ENCODE results near the gene PAX8.
"Not testable (repeated sequence)": the region's sequence is repeated elsewhere in the genome, so short reads cannot be mapped to it uniquely, and the experiment has no call there.

The PAX8 gene

GRCh38 chr2:113278742-113279139 is at the start of gene PAX8:
Gene PAX8 (minus strand): TSS chr2:113278921. CDS start chr2:113278394, 527 bp downstream.
- DNase-seq (ENCODE audit: low read depth in 3 of 3) = no peak

DNA sequence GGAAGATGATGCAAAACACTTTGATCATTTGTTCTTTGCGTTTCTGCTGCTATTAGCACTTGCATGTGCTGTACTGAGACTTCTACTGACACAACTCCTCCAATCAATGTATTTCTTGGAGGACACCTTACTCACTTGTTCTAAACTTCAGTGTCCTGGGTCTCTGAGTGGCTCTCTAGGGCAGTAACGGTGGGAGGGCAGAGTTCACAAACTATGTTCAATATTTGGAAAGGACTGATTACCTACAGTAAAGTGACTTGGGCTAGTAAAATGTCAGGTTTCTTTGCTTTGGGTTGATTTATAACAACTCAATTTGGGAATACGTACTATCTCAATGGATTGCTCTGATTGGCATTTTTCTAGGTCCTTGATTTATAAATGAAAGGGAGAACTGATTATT is 49.3 kb upstream of the PAX8 start:
- DNase-seq (ENCODE audit: low read depth in 3 of 3) = no peak

DNA sequence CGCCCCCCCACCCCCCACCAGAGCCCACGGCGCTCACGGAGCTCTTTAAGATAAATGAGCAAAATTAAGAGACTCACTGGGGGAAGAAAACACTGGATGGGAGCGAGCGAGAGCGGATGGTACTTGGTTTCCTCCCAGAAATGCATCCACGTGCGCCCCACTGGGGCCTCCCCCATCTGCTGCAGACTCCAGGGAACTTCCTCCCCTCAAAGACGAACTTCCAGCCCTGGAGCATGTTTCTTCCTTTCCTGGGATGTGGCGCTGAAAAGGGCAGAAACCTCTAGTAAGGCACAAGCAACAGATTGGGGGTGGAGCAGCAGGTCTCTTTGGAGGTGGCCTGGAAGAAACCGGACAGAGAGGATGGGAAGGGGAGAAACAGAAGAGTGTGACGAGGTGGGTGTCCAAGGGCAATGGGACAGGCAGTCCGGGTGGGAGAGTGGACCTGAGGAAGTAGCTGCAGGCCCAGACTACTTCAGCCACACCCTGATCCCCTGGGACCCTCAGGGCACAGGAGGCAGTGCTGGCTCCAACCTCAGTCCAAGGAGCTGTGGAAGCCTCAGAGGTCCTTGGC is 46.5 kb upstream of the PAX8 start:
- not testable (repeated sequence) for DNase-seq (ENCODE audit: low read depth in 3 of 3)

GRCh38 chr2:113324684-113325160 is 46.0 kb upstream of the PAX8 start:
- DNase-seq (ENCODE audit: low read depth in 3 of 3) = peak; percentile 9 to 29 (median 26)

- not testable (repeated sequence) for DNase-seq (ENCODE audit: low read depth in 3 of 3)
Observed at GRCh38 chr2:113323129-113323528, 44.4 kb upstream of the PAX8 start.

DNA sequence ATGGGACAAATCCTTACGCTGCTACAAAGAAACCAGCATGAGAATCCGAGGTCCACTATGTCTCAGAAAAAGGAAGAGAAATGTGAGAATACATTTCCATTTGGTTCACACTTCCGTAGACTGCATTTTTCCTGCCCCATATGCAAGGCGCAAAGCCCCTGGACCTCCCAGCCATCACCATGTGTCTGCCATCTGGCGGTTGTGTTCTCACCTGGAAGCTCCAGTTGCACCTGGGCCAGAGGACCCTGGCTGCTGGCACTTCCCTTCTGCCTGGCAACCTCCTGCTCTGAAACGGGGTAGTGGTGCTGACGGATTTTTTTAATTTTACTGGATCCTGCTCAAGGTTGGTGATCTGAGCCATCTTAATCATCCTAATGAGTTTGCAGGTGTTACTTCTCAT is 41.4 kb upstream of the PAX8 start:
- not testable (repeated sequence) for DNase-seq (ENCODE audit: low read depth in 3 of 3)

- not testable (repeated sequence) for DNase-seq (ENCODE audit: low read depth in 3 of 3)
Observed at GRCh38 chr2:113318941-113319340, 40.2 kb upstream of the PAX8 start.

- DNase-seq (ENCODE audit: low read depth in 3 of 3) = no peak
Observed at GRCh38 chr2:113316085-113316484, 37.4 kb upstream of the PAX8 start.

- DNase-seq (ENCODE audit: low read depth in 3 of 3) = not testable (repeated sequence)
Observed at GRCh38 chr2:113314663-113315062, 35.9 kb upstream of the PAX8 start.

- not testable (repeated sequence) for DNase-seq (ENCODE audit: low read depth in 3 of 3)
Observed at GRCh38 chr2:113314176-113314575, 35.5 kb upstream of the PAX8 start.

DNA sequence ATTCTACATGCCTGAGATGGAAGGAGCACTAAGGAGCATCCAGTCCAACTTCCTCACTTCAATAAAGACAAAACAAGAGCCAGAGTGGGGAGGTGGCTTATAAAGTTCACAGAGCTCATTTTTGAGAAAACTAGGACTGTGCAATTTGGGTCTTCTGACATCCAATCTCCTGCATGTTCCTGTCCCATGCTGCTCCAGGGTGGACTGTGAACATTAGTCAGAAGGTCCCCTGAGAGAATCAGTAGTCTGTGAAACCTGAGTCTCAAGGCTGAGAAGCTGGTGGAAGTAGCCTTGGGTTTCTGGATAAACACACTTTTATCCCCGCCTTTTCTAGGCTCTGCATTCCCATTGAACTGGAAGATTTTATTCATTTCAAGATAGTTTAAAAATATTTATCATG is 33.1 kb upstream of the PAX8 start:
- not testable (repeated sequence) for DNase-seq (ENCODE audit: low read depth in 3 of 3)

DNA sequence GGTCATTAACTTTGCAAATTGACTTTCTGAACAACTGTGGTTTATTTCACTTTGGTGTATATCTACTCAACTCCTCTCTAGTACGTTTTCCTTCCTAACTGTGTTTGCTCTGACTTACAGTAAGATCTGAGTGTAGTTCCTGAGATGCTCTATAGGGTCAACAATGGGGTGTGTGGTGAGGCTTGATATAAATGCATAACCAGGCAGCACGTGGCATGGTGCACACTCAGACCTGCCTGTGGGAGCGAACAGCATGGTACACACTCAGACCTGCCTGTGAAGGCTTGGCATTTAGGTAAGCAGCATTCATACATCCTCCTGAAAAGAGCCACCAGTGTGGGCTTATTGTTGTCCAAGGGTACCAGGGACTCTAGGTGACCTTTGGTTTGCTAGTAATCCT is 32.5 kb upstream of the PAX8 start:
- not testable (repeated sequence) for DNase-seq (ENCODE audit: low read depth in 3 of 3)

- no peak for DNase-seq (ENCODE audit: low read depth in 3 of 3)
Observed at GRCh38 chr2:113309655-113310387, 31.1 kb upstream of the PAX8 start.

GRCh38 chr2:113308784-113309183 is 30.1 kb upstream of the PAX8 start:
- DNase-seq (ENCODE audit: low read depth in 3 of 3) = not testable (repeated sequence)

DNA sequence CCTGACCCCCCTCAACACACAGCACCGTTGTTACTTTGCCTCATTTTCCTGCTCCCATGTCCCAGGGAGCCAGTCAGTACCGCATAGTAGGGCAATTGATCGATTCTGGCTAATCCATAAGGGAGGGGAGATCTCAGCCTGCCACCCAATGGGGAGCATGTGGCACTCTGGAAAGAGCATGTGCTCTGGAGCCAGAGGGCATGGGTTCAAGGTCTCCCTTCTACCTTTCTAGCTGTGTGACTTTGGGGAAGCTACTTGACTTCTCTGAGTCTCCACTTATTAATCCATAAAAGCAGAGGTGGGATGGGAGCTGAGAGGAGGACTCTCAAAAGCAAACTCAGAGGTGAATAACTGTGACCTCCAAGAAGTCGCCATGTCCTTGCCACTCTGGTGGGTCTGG is 27.5 kb upstream of the PAX8 start:
- not testable (repeated sequence) for DNase-seq (ENCODE audit: low read depth in 3 of 3)

- not testable (repeated sequence) for DNase-seq (ENCODE audit: low read depth in 3 of 3)
Observed at GRCh38 chr2:113305749-113306148, 27.0 kb upstream of the PAX8 start.

DNA sequence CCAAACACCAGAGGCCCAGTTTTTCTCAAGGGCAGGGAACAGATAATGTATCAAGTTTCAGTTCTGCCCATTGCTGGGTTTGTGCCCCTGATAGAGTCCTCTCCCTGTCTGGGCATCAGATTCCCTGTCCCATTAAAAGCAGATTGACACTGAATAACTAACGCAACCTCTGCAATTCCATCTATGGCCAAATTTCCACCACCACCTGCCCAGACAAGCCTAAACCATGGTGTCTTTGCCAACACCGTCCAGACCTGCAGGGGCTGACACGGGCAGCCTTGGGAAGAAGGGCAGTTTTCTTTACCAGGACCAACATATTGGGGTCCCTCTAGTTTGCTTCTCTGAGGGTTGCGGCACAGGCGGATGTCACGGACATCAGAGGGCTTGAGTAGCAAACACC is 26.4 kb upstream of the PAX8 start:
- DNase-seq (ENCODE audit: low read depth in 3 of 3) = no peak

GRCh38 chr2:113304702-113305101 is 26.0 kb upstream of the PAX8 start:
- no peak for DNase-seq (ENCODE audit: low read depth in 3 of 3)

DNA sequence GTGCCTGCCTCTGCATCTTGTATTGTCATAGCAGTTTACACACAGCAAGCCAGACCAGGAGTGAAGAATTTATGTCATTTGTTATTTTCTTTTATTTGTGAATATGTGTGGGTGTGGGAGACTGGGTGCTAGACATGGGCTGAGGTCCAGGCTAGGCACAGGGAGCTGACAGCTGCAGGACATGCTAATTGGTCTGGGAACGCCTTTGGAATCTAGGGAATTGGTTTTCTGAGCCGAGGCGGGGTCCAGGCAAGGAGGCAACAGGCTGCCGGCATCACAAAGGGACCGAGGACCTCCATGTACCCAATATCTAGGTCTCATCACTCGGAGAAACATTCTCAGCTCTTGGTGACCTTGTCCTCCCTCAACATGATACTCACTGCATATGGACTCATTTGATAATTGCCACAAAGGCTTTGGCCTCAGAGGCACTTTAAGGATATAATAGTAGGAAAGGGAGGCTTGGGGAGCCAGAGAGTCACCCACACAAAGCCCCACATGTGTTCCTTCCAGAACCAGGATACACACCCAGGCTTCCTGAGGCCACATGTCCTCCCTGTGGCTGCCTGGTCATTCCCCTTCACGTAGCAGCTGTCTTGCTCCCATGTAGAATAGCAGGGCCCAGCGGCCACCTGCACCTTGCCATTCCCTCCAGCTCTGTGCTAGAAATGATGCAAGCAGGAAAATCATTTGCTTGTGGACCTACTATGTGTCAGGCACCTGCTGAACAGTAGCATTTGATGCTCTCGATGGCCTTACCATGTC is 23.7 kb upstream of the PAX8 start:
- not testable (repeated sequence) for DNase-seq (ENCODE audit: low read depth in 3 of 3)

- no peak for DNase-seq (ENCODE audit: low read depth in 3 of 3)
Observed at GRCh38 chr2:113300281-113300680, 21.6 kb upstream of the PAX8 start.

GRCh38 chr2:113298176-113298575 is 19.5 kb upstream of the PAX8 start:
- no peak for DNase-seq (ENCODE audit: low read depth in 3 of 3)

GRCh38 chr2:113297590-113297989 is 18.9 kb upstream of the PAX8 start:
- DNase-seq (ENCODE audit: low read depth in 3 of 3) = peak in 1 of 3 experiments; percentile 18

GRCh38 chr2:113291191-113291590 is 12.5 kb upstream of the PAX8 start:
- DNase-seq (ENCODE audit: low read depth in 3 of 3) = no peak
